SH-SY5Y (cell line): ENCODE data around the gene ATP2C1.

Source experiments
- GATA2 ChIP-seq: IDR thresholded peaks from 2 replicates; pipeline ENCODE4 v1.6.1; 2011; ENCODE audit warnings: mild to moderate bottlenecking, low read depth, low read length
- GATA3 ChIP-seq: IDR thresholded peaks from 2 replicates; pipeline ENCODE4 v1.6.1; 2011; ENCODE audit warnings: low read depth, mild to moderate bottlenecking, low read length, moderate library complexity

DNA sequence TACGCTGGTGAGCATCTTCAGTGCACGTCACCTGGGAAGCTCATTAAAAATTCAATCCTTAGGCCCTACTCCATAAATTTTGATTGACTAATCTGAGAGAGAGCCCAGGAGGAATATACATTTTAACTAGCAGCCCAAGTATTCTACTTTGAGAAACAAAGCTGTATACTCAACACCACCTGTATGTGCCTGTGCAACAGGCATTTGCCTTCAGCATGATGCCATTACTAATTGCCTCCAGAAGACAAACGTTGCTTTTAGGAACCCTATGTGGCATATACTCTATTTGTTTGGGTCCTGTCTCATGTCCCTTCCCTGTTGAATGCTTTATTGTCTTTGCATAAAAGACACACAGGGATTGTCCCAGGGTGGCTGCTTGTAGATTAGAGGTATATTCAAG, 125.1 kb downstream of the ATP2C1 start:
- TF ChIP-seq GATA2, result no peak
- TF ChIP-seq GATA3, result no peak
